SK-N-SH (cell line): ENCODE data around the gene RSPH4A. TPM values are rescaled to one million over a fixed set of nuclear protein-coding genes. Genes with fewer than 3 reads are reported as not detected.
A peak's percentile ranks its signal among the peaks of the same experiment; 100 is the strongest.

Source experiments
- CTCF ChIA-PET: fragments of 300-600, 350-600 bp; formaldehyde crosslinking; extraction: SDS; loops from one replicate; lab custom pipeline; 2021; lab: Yijun Ruan, JAX
- POLR2A ChIA-PET: fragments of 350-600 bp; sonication (Branson Sonifier 250); formaldehyde crosslinking; extraction: SDS; loops from one replicate; lab custom pipeline; 2020; ENCODE audit warnings: antibody characterized with exemption, inconsistent platforms; lab: Yijun Ruan, JAX
- DNase-seq: peaks from one replicate; pipeline ENCODE4 v3.0.0; 2012
- H2AFZ ChIP-seq: fragments of 200-600 bp; sonication (generic); 2 replicates; pipeline ENCODE4 v1.8.1; 2016; ENCODE audit warnings: antibody characterized with exemption, mild to moderate bottlenecking, low read depth
- H3F3A ChIP-seq: fragments of 200-600 bp; sonication (generic); replicated peaks from 2 replicates; pipeline ENCODE3; 2016; ENCODE audit warnings: antibody characterized with exemption, mild to moderate bottlenecking; ENCODE audit not compliant: insufficient read depth
- H3K27ac ChIP-seq, 2 experiments: fragments of 200-500 bp in 1 of 2; fragments of 200-600 bp in 1 of 2; sonication (Bioruptor generic) in 1 of 2; sonication (generic), shearing (Covaris generic) in 1 of 2; 2 replicates each; pipeline versions ENCODE4 v1.5.1 to v1.6.1; 2014 to 2016; ENCODE audit warnings: low read depth in 2 of 2, inconsistent platforms in 1 of 2, low read length in 1 of 2, mild to moderate bottlenecking in 1 of 2, mixed read lengths in 1 of 2
- H3K27me3 ChIP-seq: fragments of 200-600 bp; sonication (generic), shearing (Covaris generic); 2 replicates; pipeline ENCODE4 v1.6.1; 2016; ENCODE audit warnings: mixed run types; ENCODE audit not compliant: insufficient read depth
- H3K36me3 ChIP-seq, 2 experiments: fragments of 200-500 bp in 1 of 2; fragments of 200-600 bp in 1 of 2; sonication (Bioruptor generic) in 1 of 2; sonication (generic) in 1 of 2; replicated peaks in 1 of 2; 2 replicates each; pipeline versions ENCODE3 to v1.5.1; 2014 to 2016; ENCODE audit warnings: low read length in 1 of 2, mild to moderate bottlenecking in 1 of 2; ENCODE audit not compliant: insufficient read depth in 2 of 2, control insufficient read depth in 1 of 2
- H3K4me1 ChIP-seq, 2 experiments: fragments of 200-500 bp in 1 of 2; fragments of 200-600 bp in 1 of 2; sonication (Bioruptor generic) in 1 of 2; sonication (generic), shearing (Covaris generic) in 1 of 2; 2 replicates each; pipeline versions ENCODE4 v1.5.1 to v1.6.1; 2014 to 2016; ENCODE audit warnings: low read depth in 1 of 2, low read length in 1 of 2, mixed run types in 1 of 2; ENCODE audit not compliant: insufficient read depth in 2 of 2, control insufficient read depth in 1 of 2
- H3K4me2 ChIP-seq: fragments of 200-600 bp; sonication (generic), shearing (Covaris generic); 2 replicates; pipeline ENCODE4 v1.6.1; 2017; ENCODE audit warnings: mixed run types
- H3K4me3 ChIP-seq, 2 experiments: fragments of 200-500 bp in 1 of 2; fragments of 200-600 bp in 1 of 2; sonication (Bioruptor generic) in 1 of 2; sonication (generic), shearing (Covaris generic) in 1 of 2; 2 replicates each; pipeline versions ENCODE4 v1.5.1 to v1.8.1; 2014 to 2016; ENCODE audit warnings: low read depth in 2 of 2, inconsistent platforms in 1 of 2, low read length in 1 of 2, mild to moderate bottlenecking in 1 of 2, mixed read lengths in 1 of 2, moderate library complexity in 1 of 2
- H3K79me2 ChIP-seq: fragments of 200-600 bp; sonication (generic); 2 replicates; pipeline ENCODE4 v1.8.1; 2017; ENCODE audit warnings: mild to moderate bottlenecking; ENCODE audit not compliant: insufficient read depth
- H3K9ac ChIP-seq: fragments of 200-600 bp; sonication (generic); 2 replicates; pipeline ENCODE4 v1.6.1; 2017; ENCODE audit warnings: mixed run types
- H3K9me2 ChIP-seq: fragments of 200-600 bp; sonication (generic); 2 replicates; pipeline ENCODE4 v1.6.1; 2017; ENCODE audit warnings: mixed run types
- H3K9me3 ChIP-seq: fragments of 200-600 bp; sonication (generic); 2 replicates; pipeline ENCODE4 v1.6.1; 2017; ENCODE audit warnings: mixed run types, mild to moderate bottlenecking, moderate library complexity
- H4K20me1 ChIP-seq: fragments of 200-600 bp; sonication (generic); 2 replicates; pipeline ENCODE4 v1.6.1; 2017; ENCODE audit warnings: mild to moderate bottlenecking, mixed run types; ENCODE audit not compliant: insufficient read depth
- FOSL2 ChIP-seq: IDR thresholded peaks from 2 replicates; pipeline ENCODE4 v1.4.0; 2012; ENCODE audit warnings: low read depth, mild to moderate bottlenecking, moderate library complexity, borderline replicate concordance
- FOXM1 ChIP-seq: IDR thresholded peaks from 2 replicates; pipeline ENCODE4 v1.4.0; 2012; ENCODE audit warnings: low read depth, mild to moderate bottlenecking
- GABPA ChIP-seq: IDR thresholded peaks from 2 replicates; pipeline ENCODE4 v1.4.0; 2012; ENCODE audit warnings: low read depth, mild to moderate bottlenecking
- GATA2 ChIP-seq: sonication (generic); formaldehyde crosslinking; IDR thresholded peaks from 2 replicates; pipeline ENCODE4 v1.5.0; 2020; ENCODE audit warnings: mild to moderate bottlenecking, missing genetic modification reagents
- JUND ChIP-seq: IDR thresholded peaks from 2 replicates; pipeline ENCODE4 v1.4.0; 2012
- MXI1 ChIP-seq: IDR thresholded peaks from 2 replicates; pipeline ENCODE4 v1.6.1; 2012; ENCODE audit warnings: mild to moderate bottlenecking, low read depth, low read length, improper control_type of control experiment
- RAD21 ChIP-seq: IDR thresholded peaks from 2 replicates; pipeline ENCODE4 v1.6.1; 2012; ENCODE audit warnings: mild to moderate bottlenecking, low read length
- SMC3 ChIP-seq: IDR thresholded peaks from 2 replicates; pipeline ENCODE4 v1.6.1; 2012; ENCODE audit warnings: low read depth, low read length, improper control_type of control experiment
- YY1 ChIP-seq: IDR thresholded peaks from 2 replicates; pipeline ENCODE4 v1.4.0; 2012; ENCODE audit warnings: low read depth, mild to moderate bottlenecking
- WGBS: methylation state at CpG from one replicate; pipeline ENCODE4 v1.1.6; 2017; ENCODE audit warnings: low lambda C conversion rate; 5-methylcytosine and 5-hydroxymethylcytosine counted together
- polyA plus RNA-seq, 3 experiments: library from polyadenylated mRNA; depleted of rRNA; stranded (reverse); fragments of >200 nt; gene quantifications; 2 replicates each; pipeline ENCODE4 v1.2.3, GENCODE V29; 2012
- TF ChIP-seq, protein P1 (sequence below): fragments of 200-600 bp; sonication (generic); IDR thresholded peaks from 2 replicates; pipeline ENCODE4 v1.6.1; 2017; ENCODE audit warnings: antibody characterized with exemption, mild to moderate bottlenecking, moderate library complexity
- TF ChIP-seq, protein P2 (sequence below): IDR thresholded peaks from 2 replicates; pipeline ENCODE4 v1.4.0; 2012; ENCODE audit warnings: low read depth
- TF ChIP-seq, protein P3 (sequence below): IDR thresholded peaks from 2 replicates; pipeline ENCODE4 v1.4.0; 2012; ENCODE audit warnings: low read depth, borderline replicate concordance

RSPH4A gene
- polyA plus RNA-seq, 1 of the 3 experiments (the other 2 are of a cell fraction), result 0.30 TPM

DNA sequence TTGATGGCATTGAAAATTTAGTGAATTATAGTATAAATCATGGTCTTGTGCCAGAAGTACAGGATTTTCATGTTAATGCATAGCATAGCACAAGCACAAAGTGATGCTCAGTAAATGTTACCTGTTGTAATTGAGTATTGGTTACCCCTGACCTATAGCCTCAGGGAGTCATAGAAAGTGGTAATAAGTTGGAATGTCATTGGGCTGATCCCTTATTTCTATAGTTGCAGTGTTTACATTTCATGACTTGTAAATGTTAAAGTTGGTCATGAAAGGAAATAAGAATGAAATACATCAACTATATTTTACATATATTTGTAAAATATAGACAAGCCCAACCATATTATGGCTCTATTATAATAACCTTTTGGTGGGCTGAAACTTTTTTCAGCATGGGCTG, 37.9 kb upstream of the RSPH4A start:
- H3K4me3 ChIP-seq, result no peak overlapping the region
- peaks cover 0 to 6% of the 10 kb centered on the region in 2 experiments; a peak in 2 of 4 replicates for H3K4me1 ChIP-seq
- H3K36me3 ChIP-seq, result peaks cover 43 to 61% of the 10 kb centered on the region in 2 experiments
- ChIA-PET CTCF (interaction anchor here (1.3 kb wide), 1 partner anchor 291 kb away, joined by 3 read pairs; no protein-coding TSS in a partner anchor), POLR2A (no interaction called here)
- no peak overlapping the region for H3K27ac ChIP-seq
- TF ChIP-seq SMC3, result no peak
- no peak for TF ChIP-seq JUND
- TF ChIP-seq MXI1, result no peak
- no peak for TF ChIP-seq GATA2 (CRISPR knock-in tag)
- TF ChIP-seq YY1, result no peak
- no peak overlapping the region for H2AFZ ChIP-seq
- no peak overlapping the region for H3K4me2 ChIP-seq
- DNase-seq, result no peak
- no peaks in the 10 kb centered on the region for H4K20me1 ChIP-seq
- H3K9me3 ChIP-seq, result no peaks in the 10 kb centered on the region
- H3K9ac ChIP-seq, result no peak overlapping the region
- H3K79me2 ChIP-seq, result peaks cover 70% of the 10 kb centered on the region
- no peaks in the 10 kb centered on the region for H3K27me3 ChIP-seq
- no peaks in the 10 kb centered on the region for H3K9me2 ChIP-seq
- H3F3A ChIP-seq, result peaks cover 8% of the 10 kb centered on the region

DNA sequence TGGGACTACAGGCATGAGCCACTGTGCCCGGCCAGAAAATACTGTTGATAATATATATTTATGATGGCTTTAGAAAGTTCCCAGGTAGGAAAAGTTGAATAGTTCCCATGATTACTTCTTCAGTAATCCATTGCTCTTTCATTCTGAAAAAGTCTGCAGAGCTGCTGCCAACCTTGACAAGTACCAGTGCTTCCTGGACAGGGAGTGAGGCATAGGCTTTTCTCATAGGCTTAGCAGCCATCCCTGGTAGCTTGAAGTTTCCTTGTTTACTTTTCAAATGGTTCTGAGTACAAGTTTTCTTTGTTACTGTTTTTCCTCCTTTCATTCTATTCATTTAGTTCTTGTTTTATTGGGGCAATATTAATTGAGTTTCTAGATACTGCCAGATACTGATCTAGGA, 37.1 kb upstream of the RSPH4A start:
- Histone ChIP-seq H3K4me3 (no peak overlapping the region), H3K27ac (peak overlapping the region in 1 of 2 experiments; percentile 28; a peak in 1 of 4 replicates), H3K36me3 (peaks cover 51 to 61% of the 10 kb centered on the region in 2 experiments), H3K9ac (no peak overlapping the region), H3K4me2 (no peak overlapping the region), H3K9me3 (no peaks in the 10 kb centered on the region), H3K27me3 (no peaks in the 10 kb centered on the region), H3K9me2 (no peaks in the 10 kb centered on the region), H4K20me1 (no peaks in the 10 kb centered on the region), H3F3A (peaks cover 8% of the 10 kb centered on the region), H2AFZ (no peak overlapping the region), H3K4me1 (peaks cover 0 to 6% of the 10 kb centered on the region in 2 experiments; a peak in 2 of 4 replicates), H3K79me2 (peaks cover 62% of the 10 kb centered on the region)
- TF ChIP-seq RAD21, result no peak
- TF ChIP-seq FOSL2, result no peak
- no peak for TF ChIP-seq FOXM1
- no peak for TF ChIP-seq SMC3
- TF ChIP-seq, protein P1, sequence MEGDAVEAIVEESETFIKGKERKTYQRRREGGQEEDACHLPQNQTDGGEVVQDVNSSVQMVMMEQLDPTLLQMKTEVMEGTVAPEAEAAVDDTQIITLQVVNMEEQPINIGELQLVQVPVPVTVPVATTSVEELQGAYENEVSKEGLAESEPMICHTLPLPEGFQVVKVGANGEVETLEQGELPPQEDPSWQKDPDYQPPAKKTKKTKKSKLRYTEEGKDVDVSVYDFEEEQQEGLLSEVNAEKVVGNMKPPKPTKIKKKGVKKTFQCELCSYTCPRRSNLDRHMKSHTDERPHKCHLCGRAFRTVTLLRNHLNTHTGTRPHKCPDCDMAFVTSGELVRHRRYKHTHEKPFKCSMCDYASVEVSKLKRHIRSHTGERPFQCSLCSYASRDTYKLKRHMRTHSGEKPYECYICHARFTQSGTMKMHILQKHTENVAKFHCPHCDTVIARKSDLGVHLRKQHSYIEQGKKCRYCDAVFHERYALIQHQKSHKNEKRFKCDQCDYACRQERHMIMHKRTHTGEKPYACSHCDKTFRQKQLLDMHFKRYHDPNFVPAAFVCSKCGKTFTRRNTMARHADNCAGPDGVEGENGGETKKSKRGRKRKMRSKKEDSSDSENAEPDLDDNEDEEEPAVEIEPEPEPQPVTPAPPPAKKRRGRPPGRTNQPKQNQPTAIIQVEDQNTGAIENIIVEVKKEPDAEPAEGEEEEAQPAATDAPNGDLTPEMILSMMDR, result no peak
- TF ChIP-seq, protein P2, sequence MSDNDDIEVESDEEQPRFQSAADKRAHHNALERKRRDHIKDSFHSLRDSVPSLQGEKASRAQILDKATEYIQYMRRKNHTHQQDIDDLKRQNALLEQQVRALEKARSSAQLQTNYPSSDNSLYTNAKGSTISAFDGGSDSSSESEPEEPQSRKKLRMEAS, result no peak
- TF ChIP-seq, protein P3, sequence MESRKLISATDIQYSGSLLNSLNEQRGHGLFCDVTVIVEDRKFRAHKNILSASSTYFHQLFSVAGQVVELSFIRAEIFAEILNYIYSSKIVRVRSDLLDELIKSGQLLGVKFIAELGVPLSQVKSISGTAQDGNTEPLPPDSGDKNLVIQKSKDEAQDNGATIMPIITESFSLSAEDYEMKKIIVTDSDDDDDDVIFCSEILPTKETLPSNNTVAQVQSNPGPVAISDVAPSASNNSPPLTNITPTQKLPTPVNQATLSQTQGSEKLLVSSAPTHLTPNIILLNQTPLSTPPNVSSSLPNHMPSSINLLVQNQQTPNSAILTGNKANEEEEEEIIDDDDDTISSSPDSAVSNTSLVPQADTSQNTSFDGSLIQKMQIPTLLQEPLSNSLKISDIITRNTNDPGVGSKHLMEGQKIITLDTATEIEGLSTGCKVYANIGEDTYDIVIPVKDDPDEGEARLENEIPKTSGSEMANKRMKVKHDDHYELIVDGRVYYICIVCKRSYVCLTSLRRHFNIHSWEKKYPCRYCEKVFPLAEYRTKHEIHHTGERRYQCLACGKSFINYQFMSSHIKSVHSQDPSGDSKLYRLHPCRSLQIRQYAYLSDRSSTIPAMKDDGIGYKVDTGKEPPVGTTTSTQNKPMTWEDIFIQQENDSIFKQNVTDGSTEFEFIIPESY, result no peak
- TF ChIP-seq GABPA, result no peak
- POLR2A ChIA-PET, result no interaction called here
- CTCF ChIA-PET, result interaction anchor here (1.2 to 1.6 kb wide), 2 partner anchors 18 to 291 kb away, joined by 4 to 8 read pairs; no protein-coding TSS in a partner anchor
- DNase-seq, result no peak
- 100% methylated on average over 1 of the region's 1 CpG for WGBS
